BJ (cell line): ENCODE data around the gene WDR37. TPM values are rescaled to one million over a fixed set of nuclear protein-coding genes. Genes with fewer than 3 reads are reported as not detected.
"Not testable (repeated sequence)": the region's sequence is repeated elsewhere in the genome, so short reads cannot be mapped to it uniquely, and the experiment has no call there.

Experiments
- CTCF ChIA-PET: fragments of 350-600 bp; formaldehyde crosslinking; extraction: SDS; loops from one replicate; lab custom pipeline; 2021; ENCODE audit warnings: antibody characterized with exemption, inconsistent platforms; lab: Yijun Ruan, JAX
- POLR2A ChIA-PET: fragments of 300-600 bp; sonication (Branson Sonifier 250); formaldehyde crosslinking; extraction: SDS; loops from one replicate; lab custom pipeline; 2021; ENCODE audit warnings: antibody characterized with exemption; lab: Charles Lee
- DNase-seq: peaks from one replicate; pipeline ENCODE4 v3.0.0-alpha.2; 2011; ENCODE audit warnings: low read depth
- H3K27me3 ChIP-seq: 2 replicates; pipeline ENCODE4 v1.6.0; 2011; ENCODE audit warnings: low read length; ENCODE audit not compliant: control insufficient read depth, insufficient read depth
- H3K36me3 ChIP-seq: 2 replicates; pipeline ENCODE4 v1.5.1; 2011; ENCODE audit warnings: low read length; ENCODE audit not compliant: control insufficient read depth, insufficient read depth
- H3K4me3 ChIP-seq: 2 replicates; pipeline ENCODE4 v1.5.1; 2011; ENCODE audit warnings: low read depth, mild to moderate bottlenecking, control low read depth, low read length
- polyA plus RNA-seq: library from polyadenylated mRNA; depleted of rRNA; stranded (reverse); fragments of >200 nt; gene quantifications from 2 replicates; pipeline ENCODE4 v1.2.3, GENCODE V29; 2011
- TF ChIP-seq, protein P1 (sequence below): IDR thresholded peaks from 2 replicates; pipeline ENCODE4 v1.5.1; 2011; ENCODE audit warnings: low read depth, mild to moderate bottlenecking, control low read depth, inconsistent platforms, low read length, moderate library complexity; ENCODE audit not compliant: insufficient read depth

WDR37 gene
- polyA plus RNA-seq, 1 experiment, result 12.7 TPM

DNA sequence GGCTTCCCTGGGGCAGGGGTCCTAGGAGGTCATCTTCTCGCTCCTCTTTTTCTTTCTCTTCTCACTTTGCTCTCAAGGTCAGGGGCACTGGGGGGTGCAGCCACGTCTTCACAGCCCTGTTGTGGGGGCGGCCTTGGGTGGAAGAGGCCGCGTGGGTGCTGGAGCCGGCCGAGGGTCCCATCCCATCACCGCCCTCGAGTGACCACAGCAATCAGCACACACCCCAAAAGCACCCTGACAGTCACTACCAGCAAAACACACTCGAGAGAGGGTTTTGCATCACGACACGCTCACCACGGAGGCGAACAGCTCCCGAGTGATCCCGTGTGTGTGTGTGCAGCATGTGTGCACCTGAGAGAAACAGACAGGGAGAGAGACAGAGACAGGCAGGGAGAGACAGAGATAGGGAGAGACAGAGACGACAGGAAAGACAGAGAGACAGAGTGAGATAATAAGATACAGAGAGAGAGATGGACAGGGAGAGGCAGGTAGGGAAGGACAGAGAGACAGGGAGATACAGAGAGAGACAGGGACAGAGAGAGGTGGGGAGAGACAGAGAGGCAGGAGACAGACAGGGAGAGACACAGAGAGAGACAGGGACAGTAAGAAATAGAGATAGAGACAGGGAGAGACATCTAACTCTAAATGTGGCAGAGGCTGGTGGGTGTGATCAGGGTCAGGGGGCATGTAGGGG is 100.9 kb downstream of the WDR37 start:
- Histone ChIP-seq H3K27me3 (no peaks in the 10 kb centered on the region), H3K36me3 (no peaks in the 10 kb centered on the region), H3K4me3 (no peak overlapping the region)
- ChIA-PET POLR2A (no interaction called here), CTCF (no interaction called here)
- TF ChIP-seq, protein P1, sequence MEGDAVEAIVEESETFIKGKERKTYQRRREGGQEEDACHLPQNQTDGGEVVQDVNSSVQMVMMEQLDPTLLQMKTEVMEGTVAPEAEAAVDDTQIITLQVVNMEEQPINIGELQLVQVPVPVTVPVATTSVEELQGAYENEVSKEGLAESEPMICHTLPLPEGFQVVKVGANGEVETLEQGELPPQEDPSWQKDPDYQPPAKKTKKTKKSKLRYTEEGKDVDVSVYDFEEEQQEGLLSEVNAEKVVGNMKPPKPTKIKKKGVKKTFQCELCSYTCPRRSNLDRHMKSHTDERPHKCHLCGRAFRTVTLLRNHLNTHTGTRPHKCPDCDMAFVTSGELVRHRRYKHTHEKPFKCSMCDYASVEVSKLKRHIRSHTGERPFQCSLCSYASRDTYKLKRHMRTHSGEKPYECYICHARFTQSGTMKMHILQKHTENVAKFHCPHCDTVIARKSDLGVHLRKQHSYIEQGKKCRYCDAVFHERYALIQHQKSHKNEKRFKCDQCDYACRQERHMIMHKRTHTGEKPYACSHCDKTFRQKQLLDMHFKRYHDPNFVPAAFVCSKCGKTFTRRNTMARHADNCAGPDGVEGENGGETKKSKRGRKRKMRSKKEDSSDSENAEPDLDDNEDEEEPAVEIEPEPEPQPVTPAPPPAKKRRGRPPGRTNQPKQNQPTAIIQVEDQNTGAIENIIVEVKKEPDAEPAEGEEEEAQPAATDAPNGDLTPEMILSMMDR, result no peak
- no peak for DNase-seq

DNA sequence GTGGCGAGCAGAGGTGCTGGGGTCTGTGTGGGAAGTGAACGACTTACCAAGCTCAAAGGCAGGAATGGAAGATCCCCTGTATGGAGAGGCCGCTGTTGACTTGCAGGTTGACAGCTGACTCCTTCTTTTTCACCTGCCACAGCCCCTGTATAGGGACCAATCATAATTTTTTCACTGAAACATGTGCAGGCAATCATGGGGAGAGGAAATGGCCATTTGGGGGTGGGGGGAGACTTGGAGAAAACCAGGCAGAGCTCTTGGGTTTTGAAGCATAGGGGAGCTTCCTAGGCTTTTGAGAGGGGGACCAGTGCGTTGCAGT is 101.4 kb downstream of the WDR37 start:
- no peaks in the 10 kb centered on the region for H3K27me3 ChIP-seq
- CTCF ChIA-PET, result no interaction called here
- DNase-seq, result no peak
- no peak overlapping the region for H3K4me3 ChIP-seq
- TF ChIP-seq, protein P1, result no peak
- POLR2A ChIA-PET, result no interaction called here
- H3K36me3 ChIP-seq, result no peaks in the 10 kb centered on the region

DNA sequence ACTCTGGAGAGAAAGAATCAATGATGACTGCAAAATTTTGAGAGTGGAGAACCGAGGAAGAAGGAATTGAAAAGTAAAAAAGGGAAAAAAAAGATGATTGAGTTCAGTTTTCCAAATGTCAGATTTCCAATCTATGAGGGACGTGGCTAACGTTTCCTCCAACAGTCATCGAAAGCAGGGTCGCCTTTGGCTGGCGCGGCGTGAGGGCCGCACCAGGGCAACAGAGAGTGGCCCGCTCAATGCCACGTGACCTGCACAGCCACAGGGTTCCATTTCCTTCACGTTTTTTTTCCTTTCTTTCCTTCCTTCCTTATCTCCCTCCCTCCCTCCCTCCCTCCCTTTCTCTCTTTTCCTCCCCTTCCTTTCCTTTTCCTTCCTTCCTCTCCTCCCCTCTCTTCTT is 101.9 kb downstream of the WDR37 start:
- ChIA-PET CTCF (no interaction called here), POLR2A (no interaction called here)
- H3K27me3 ChIP-seq, result no peaks in the 10 kb centered on the region
- no peak for DNase-seq
- TF ChIP-seq, protein P1, result no peak
- no peak overlapping the region for H3K4me3 ChIP-seq
- H3K36me3 ChIP-seq, result no peaks in the 10 kb centered on the region

DNA sequence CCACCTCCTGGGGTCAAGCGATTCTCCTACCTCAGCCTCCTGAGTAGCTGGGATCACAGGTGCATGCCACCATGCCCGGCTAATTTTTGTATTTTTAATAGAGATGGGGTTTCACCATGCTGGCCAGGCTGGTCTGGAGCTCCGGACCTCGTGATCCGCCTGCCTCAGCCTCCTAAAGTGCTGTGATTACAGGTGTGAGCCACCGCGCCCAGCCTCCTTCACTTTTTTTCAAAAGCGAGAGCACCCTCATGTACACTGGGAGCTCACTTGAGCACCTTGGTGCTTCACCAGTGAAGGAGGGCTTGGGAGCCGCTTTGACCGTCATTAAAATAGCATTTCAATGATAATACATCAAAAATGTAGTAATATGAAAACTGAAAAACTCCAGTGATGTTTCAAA is 102.4 kb downstream of the WDR37 start:
- POLR2A ChIA-PET, H3K4me3 ChIP-seq, H3K36me3 ChIP-seq, H3K27me3 ChIP-seq, DNase-seq: not testable (repeated sequence)
- CTCF ChIA-PET, result interaction anchor here (0.6 kb wide), 1 partner anchor 97 kb away, joined by 3 read pairs; no protein-coding TSS in a partner anchor

DNA sequence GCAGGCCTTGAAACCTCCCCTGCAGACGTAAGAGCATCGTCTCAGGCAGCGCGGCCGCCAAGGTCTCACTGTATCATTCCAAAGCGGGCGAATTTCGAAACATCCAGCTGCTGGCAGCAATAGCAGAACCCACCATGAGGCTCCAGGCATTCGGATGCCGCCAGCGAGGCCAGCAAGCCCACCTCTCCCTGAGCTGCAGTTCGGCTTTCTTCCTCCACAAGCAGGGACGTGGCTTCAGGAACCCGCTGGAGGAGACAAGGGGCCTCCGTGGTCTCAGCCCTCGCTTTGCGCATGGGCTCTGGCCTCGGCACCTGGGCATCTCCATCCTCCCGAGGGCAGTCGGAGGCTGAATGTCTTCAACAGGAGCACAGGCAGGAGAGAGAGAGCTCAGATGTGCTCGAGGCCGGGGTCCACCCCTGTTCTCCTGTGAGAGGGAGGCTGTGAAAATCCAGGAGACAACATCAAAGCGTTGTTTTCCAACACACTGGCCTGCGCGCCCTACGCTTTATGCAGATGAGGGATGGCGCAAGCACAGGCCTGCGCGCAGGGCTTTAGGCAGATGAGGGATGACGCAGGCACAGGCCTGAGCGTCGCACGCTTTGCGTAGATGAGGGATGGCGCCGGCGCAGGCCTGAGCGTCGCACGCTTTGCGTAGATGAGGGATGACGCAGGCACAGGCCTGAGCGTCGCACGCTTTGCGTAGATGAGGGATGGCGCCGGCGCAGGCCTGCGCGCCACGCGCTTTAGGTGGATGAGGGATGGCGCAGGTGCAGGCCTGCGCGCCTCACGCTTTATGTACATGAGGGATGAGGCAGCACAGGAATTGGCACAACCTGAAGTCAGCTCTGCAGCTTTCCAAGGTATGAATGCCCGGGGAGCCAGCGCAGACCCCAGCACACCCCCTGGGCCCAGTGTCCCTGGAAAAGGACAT is 103.2 kb downstream of the WDR37 start:
- TF ChIP-seq, protein P1, result no peak
- ChIA-PET POLR2A (no interaction called here), CTCF (interaction anchor here (0.6 to 1.2 kb wide), 3 partner anchors 7 to 98 kb away, joined by 3 to 4 read pairs (median 3); no protein-coding TSS in a partner anchor)
- Histone ChIP-seq H3K36me3 (no peaks in the 10 kb centered on the region), H3K4me3 (no peak overlapping the region), H3K27me3 (no peaks in the 10 kb centered on the region)
- DNase-seq, result no peak
